Kidney (tissue), 14 donors: ENCODE measurements around the gene GDAP2. TPM values are rescaled to one million over a fixed set of nuclear protein-coding genes. Genes with fewer than 3 reads are reported as not detected.

Experiments used
- DNase-seq, 5 donors: peaks; one replicate each; pipeline ENCODE4 v3.0.0-alpha.2; 2013 to 2020
- FAIRE-seq: peaks from 2 replicates; lab custom pipeline; 2012; peaks lifted over from hg19 to GRCh38; lab: Jason Lieb, UNC
- H3K27ac ChIP-seq, 2 donors: one replicate each; pipeline ENCODE4 v1.7.0; 2013; ENCODE audit warnings: low read depth in 2 of 2, low read length in 2 of 2, inconsistent platforms in 1 of 2
- H3K27me3 ChIP-seq: one replicate; pipeline ENCODE4 v1.7.1; 2013; ENCODE audit warnings: low read length, inconsistent platforms; ENCODE audit not compliant: control insufficient read depth, insufficient read depth
- H3K36me3 ChIP-seq, 3 donors: one replicate each; pipeline versions ENCODE4 v1.7.0 to v1.7.1; 2013; ENCODE audit warnings: low read length in 3 of 3, control low read depth in 1 of 3, inconsistent platforms in 1 of 3; ENCODE audit not compliant: insufficient read depth in 3 of 3, control insufficient read depth in 2 of 3
- H3K4me1 ChIP-seq, 3 donors: one replicate each; pipeline versions ENCODE4 v1.7.0 to v1.7.1; 2013; ENCODE audit warnings: low read length in 3 of 3, inconsistent platforms in 1 of 3, low read depth in 1 of 3; ENCODE audit not compliant: control insufficient read depth in 2 of 3, insufficient read depth in 2 of 3
- H3K4me3 ChIP-seq, 3 donors: one replicate each; pipeline versions ENCODE4 v1.7.0 to v1.8.1; 2013; ENCODE audit warnings: low read length in 3 of 3, control low read depth in 1 of 3, inconsistent platforms in 1 of 3
- H3K9ac ChIP-seq, 3 donors: one replicate each; pipeline versions ENCODE4 v1.7.0 to v1.7.1; 2013; ENCODE audit warnings: low read length in 3 of 3, control low read depth in 1 of 3, inconsistent platforms in 1 of 3
- H3K9me3 ChIP-seq, 3 donors: one replicate each; pipeline versions ENCODE4 v1.7.0 to v1.7.1; 2013; ENCODE audit warnings: low read length in 3 of 3, control low read depth in 1 of 3, inconsistent platforms in 1 of 3; ENCODE audit not compliant: control insufficient read depth in 2 of 3, insufficient read depth in 1 of 3
- intact Hi-C: fragments of 100-400 bp; cut with DNase I; formaldehyde crosslinking; loops from one replicate; pipeline ENCODE4 v1.11.1; 2022
- polyA plus RNA-seq: library from polyadenylated mRNA; stranded (reverse); fragments of 350-450 nt; fragmentation: Illumina TruSeq; extraction: RNeasy Lipid Tissue Mini Kit (QIAGEN cat#74804); gene quantifications from one replicate; pipeline ENCODE4 v1.2.3, GENCODE V29; 2014; ENCODE audit warnings: low read depth, low replicate concordance; ENCODE audit not compliant: insufficient read depth
- total RNA-seq: library from RNA; stranded (reverse); fragmentation: NEBNext Ultra II Directional; extraction: Animal tissue kit (Norgen Biotek cat#: 25700); gene quantifications from one replicate; pipeline ENCODE4 v1.2.1, GENCODE V29; 2021
- TF ChIP-seq, protein P1 (sequence below): IDR thresholded peaks from 3 replicates; pipeline ENCODE4 v1.5.1; 2012; ENCODE audit warnings: mild to moderate bottlenecking, moderate library complexity, borderline replicate concordance; ENCODE audit not compliant: insufficient read depth; ENCODE audit errors: extremely low read depth
- donor health status: control.
- donor health status: control.
- donor health status: control.
- donor health status: control.
- donor health status: control.
- donor health status: DM: yes; HTN: yes; CAD: no.
- donor health status: Normal renal cell carcinoma (clear cell type).

The GDAP2 gene
- total and polyA plus RNA-seq, 2 donors from 2014 or later, result 11.3 to 31.8 TPM

DNA sequence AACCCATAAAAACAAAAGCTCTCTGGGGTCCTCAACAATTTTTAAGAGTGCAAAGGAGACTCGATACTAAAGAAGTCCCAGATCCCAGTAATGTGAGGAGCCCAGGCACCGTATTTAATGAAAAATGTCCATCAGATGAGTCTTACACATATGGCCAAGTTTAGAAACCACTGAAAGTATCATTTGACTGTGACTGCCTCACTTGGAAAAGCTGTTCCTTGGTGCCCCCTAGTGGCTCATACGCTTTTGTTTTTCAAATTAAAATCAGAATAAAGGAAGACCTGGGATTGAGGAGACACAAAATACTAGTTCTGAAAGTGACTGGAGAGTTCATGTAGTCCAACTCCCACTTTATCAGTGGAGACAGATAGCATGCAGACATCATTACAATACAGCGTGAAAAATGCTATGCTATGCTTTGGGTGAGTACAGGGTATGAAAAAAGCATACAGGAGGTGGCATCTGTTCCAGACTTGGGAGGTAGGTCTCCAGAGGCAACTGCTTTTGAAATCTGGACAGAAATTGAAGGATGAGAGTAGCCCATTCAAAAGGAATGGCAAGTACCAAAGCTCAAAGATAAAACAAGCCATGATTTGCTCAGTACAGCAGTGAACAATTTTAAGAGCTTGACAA is 33.8 kb downstream of the GDAP2 start:
- Histone ChIP-seq H3K4me3 (no peak overlapping the region), H3K27ac (no peak overlapping the region), H3K9ac (no peak overlapping the region), H3K9me3 (no peaks in the 10 kb centered on the region), H3K36me3 (peaks cover 8 to 32% (median 26%) of the 10 kb centered on the region in 3 donors), H3K4me1 (peaks cover 0 to 9% (median 0%) of the 10 kb centered on the region in 3 donors), H3K27me3 (no peaks in the 10 kb centered on the region)
- TF ChIP-seq, protein P1, sequence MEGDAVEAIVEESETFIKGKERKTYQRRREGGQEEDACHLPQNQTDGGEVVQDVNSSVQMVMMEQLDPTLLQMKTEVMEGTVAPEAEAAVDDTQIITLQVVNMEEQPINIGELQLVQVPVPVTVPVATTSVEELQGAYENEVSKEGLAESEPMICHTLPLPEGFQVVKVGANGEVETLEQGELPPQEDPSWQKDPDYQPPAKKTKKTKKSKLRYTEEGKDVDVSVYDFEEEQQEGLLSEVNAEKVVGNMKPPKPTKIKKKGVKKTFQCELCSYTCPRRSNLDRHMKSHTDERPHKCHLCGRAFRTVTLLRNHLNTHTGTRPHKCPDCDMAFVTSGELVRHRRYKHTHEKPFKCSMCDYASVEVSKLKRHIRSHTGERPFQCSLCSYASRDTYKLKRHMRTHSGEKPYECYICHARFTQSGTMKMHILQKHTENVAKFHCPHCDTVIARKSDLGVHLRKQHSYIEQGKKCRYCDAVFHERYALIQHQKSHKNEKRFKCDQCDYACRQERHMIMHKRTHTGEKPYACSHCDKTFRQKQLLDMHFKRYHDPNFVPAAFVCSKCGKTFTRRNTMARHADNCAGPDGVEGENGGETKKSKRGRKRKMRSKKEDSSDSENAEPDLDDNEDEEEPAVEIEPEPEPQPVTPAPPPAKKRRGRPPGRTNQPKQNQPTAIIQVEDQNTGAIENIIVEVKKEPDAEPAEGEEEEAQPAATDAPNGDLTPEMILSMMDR, result peak; percentile 66
- intact Hi-C loops, result no loop called here
- DNase-seq (peak in 4 of 5 donors; percentile 48 to 90 (median 71)), FAIRE-seq (peak; percentile 91)

DNA sequence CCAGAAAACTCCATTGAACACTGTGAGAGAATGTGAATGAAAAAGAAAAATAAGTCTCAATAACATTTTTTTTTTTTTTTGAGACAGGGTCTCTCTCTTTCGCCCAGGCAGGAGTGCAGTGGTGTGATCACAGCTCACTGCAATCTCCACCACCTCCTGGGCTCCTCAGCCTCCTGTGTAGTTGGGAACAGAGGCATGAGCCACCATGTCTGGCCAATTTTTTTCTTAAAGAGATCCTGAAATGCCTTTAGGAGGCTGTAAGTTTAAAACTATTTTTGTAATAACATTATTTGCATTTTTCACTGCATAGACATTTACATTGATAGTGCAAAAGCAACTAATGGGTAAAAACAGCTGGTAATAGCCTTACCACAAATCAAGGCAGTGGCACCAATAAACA is 35.3 kb downstream of the GDAP2 start:
- H3K9me3 ChIP-seq, result no peaks in the 10 kb centered on the region
- DNase-seq (no peak), FAIRE-seq (no peak)
- no peaks in the 10 kb centered on the region for H3K27me3 ChIP-seq
- TF ChIP-seq, protein P1, result no peak
- H3K9ac ChIP-seq, result no peak overlapping the region
- H3K4me1 ChIP-seq, result peaks cover 0 to 11% (median 0%) of the 10 kb centered on the region in 3 donors
- intact Hi-C loops, result no loop called here
- no peak overlapping the region for H3K4me3 ChIP-seq
- H3K27ac ChIP-seq, result no peak overlapping the region
- peaks cover 5 to 28% (median 25%) of the 10 kb centered on the region in 3 donors for H3K36me3 ChIP-seq

DNA sequence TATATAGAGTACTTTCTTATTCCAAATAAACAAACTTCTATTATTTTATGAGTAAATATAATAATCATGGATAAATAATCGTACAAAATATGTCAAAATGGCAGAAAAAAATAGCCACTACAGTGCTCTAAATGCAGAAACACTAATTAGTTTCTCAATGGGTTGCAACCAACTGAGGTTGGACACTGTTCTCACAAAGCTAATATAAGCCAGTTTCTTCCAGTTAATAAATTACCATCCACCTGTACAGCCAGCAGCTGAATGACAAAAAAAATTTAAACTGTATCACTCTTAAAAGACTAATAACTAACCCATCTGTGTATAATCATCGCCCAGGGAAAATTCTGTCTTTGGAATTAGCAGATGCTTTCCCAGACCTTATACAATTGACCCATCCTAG is 36.9 kb downstream of the GDAP2 start:
- intact Hi-C loops, result no loop called here
- TF ChIP-seq, protein P1, result no peak

More for the DNA sequence above, 36.9 kb downstream of the GDAP2 start:
- H3K36me3 ChIP-seq, result peaks cover 4 to 16% (median 14%) of the 10 kb centered on the region in 3 donors
- peak in 1 of 5 donors; percentile 21 for DNase-seq
- H3K4me1 ChIP-seq, result peaks cover 0 to 11% (median 0%) of the 10 kb centered on the region in 3 donors
- no peak overlapping the region for H3K9ac ChIP-seq
- H3K4me3 ChIP-seq, result no peak overlapping the region
- H3K9me3 ChIP-seq, result no peaks in the 10 kb centered on the region
- H3K27me3 ChIP-seq, result no peaks in the 10 kb centered on the region
- no peak for FAIRE-seq
- H3K27ac ChIP-seq, result no peak overlapping the region
